Cardiac muscle cell (in vitro differentiated cells and primary cell): Measurements from ENCODE around the gene SPACDR. TPM values are rescaled to one million over a fixed set of nuclear protein-coding genes. Genes with fewer than 3 reads are reported as not detected.

Experiments used
- DNase-seq, 2 donors: peaks; one replicate each; pipeline versions ENCODE4 v3.0.0 to v3.0.0-alpha.2; 2010 to 2017; ENCODE audit warnings: low read depth in 1 of 2, low spot score in 1 of 2
- H3K27ac ChIP-seq: fragments of 200-600 bp; sonication (generic); 2 replicates; pipeline ENCODE4 v1.5.1; 2016
- H3K27me3 ChIP-seq: fragments of 200-600 bp; sonication (generic); 2 replicates; pipeline ENCODE4 v1.6.0; 2016; ENCODE audit warnings: control low read depth
- H3K36me3 ChIP-seq: fragments of 200-600 bp; sonication (generic); 2 replicates; pipeline ENCODE4 v1.5.1; 2016; ENCODE audit warnings: control low read depth
- H3K4me1 ChIP-seq: fragments of 200-600 bp; sonication (generic); 2 replicates; pipeline ENCODE4 v1.8.1; 2017; ENCODE audit warnings: low read depth, mild to moderate bottlenecking, mixed run types
- H3K4me3 ChIP-seq: fragments of 200-600 bp; sonication (generic); 2 replicates; pipeline ENCODE4 v1.5.1; 2016; ENCODE audit warnings: mild to moderate bottlenecking
- H3K9me3 ChIP-seq: fragments of 200-600 bp; sonication (generic); 2 replicates; pipeline ENCODE4 v1.5.1; 2017; ENCODE audit warnings: low read depth, mild to moderate bottlenecking, control low read depth
- CTCF ChIP-seq: IDR thresholded peaks from 2 replicates; pipeline ENCODE4 v1.5.1; 2012; ENCODE audit warnings: low read depth, mild to moderate bottlenecking, low read length
- polyA plus RNA-seq: library from polyadenylated mRNA; unstranded; fragments of >200 nt; fragmentation: Nextera tagmentation; extraction: Ambion mirVana; gene quantifications from 2 replicates; pipeline ENCODE4 v1.2.1, GENCODE V29; 2016
- total RNA-seq: library from RNA; depleted of rRNA; stranded (reverse); fragments of >200 nt; gene quantifications from 2 replicates; pipeline ENCODE4 v1.2.3, GENCODE V29; 2016

SPACDR gene
- total and polyA plus RNA-seq, 2 experiments from 2014 or later = 1.2 to 1.6 TPM

- DNase-seq = no peak
- H3K27ac ChIP-seq = no peak overlapping the region
- H3K9me3 ChIP-seq = no peaks in the 10 kb centered on the region
- no peaks in the 10 kb centered on the region for H3K36me3 ChIP-seq
- peaks cover 8% of the 10 kb centered on the region for H3K27me3 ChIP-seq
- H3K4me3 ChIP-seq = no peak overlapping the region
- no peak for TF ChIP-seq CTCF
- H3K4me1 ChIP-seq = no peaks in the 10 kb centered on the region
Observed at GRCh38 chr7:100411101-100411500, 53.0 kb downstream of the SPACDR start.

GRCh38 chr7:100407285-100408180, 56.5 kb downstream of the SPACDR start:
- Histone ChIP-seq H3K4me3 (no peak overlapping the region), H3K27me3 (peaks cover 8% of the 10 kb centered on the region), H3K36me3 (peaks cover 6% of the 10 kb centered on the region), H3K4me1 (no peaks in the 10 kb centered on the region), H3K27ac (no peak overlapping the region), H3K9me3 (no peaks in the 10 kb centered on the region)
- DNase-seq = peak; percentile 68 to 84
- TF ChIP-seq CTCF = peak; percentile 75

GRCh38 chr7:100406767-100407166, 57.3 kb downstream of the SPACDR start:
- Histone ChIP-seq H3K27ac (no peak overlapping the region), H3K36me3 (peaks cover 6% of the 10 kb centered on the region), H3K4me1 (no peaks in the 10 kb centered on the region), H3K9me3 (no peaks in the 10 kb centered on the region), H3K27me3 (peaks cover 8% of the 10 kb centered on the region), H3K4me3 (no peak overlapping the region)
- peak in 1 of 2 donors; percentile 69 for DNase-seq
- TF ChIP-seq CTCF = peak; percentile 20

Other genes with a start within 250 kb of the SPACDR start
- gene PVRIG, start 244.3 kb downstream of the SPACDR start, total RNA-seq = 0.15 TPM in 1 of 2 replicates, not detected in the other
- 0.67 and 2.3 TPM in 2 replicates for gene PVRIG, start 244.3 kb downstream of the SPACDR start, polyA plus RNA-seq
- gene SPDYE3, start 156.6 kb downstream of the SPACDR start, total RNA-seq = not detected in 2 replicates
- gene SPDYE3, start 156.6 kb downstream of the SPACDR start, polyA plus RNA-seq = 6.7 and 8.9 TPM in 2 replicates
- gene PILRB, start 106.1 kb downstream of the SPACDR start, total RNA-seq = 28.5 and 29.1 TPM in 2 replicates
- gene PILRB, start 106.1 kb downstream of the SPACDR start, polyA plus RNA-seq = 29.2 and 31.0 TPM in 2 replicates
- 2.9 and 3.1 TPM in 2 replicates for gene PILRA, start 90.8 kb downstream of the SPACDR start, total RNA-seq
- gene PILRA, start 90.8 kb downstream of the SPACDR start, polyA plus RNA-seq = 2.3 and 4.0 TPM in 2 replicates
- gene ZCWPW1, start 35.6 kb downstream of the SPACDR start, total RNA-seq = 7.9 and 8.1 TPM in 2 replicates
- 13.0 and 18.0 TPM in 2 replicates for gene ZCWPW1, start 35.6 kb downstream of the SPACDR start, polyA plus RNA-seq
- 28.5 and 41.7 TPM in 2 replicates for gene MEPCE, start 34.4 kb downstream of the SPACDR start, total RNA-seq
- gene MEPCE, start 34.4 kb downstream of the SPACDR start, polyA plus RNA-seq = 21.5 and 27.0 TPM in 2 replicates
- gene PPP1R35, start 27.8 kb downstream of the SPACDR start, total RNA-seq = 51.5 and 81.5 TPM in 2 replicates
- 78.7 and 108 TPM in 2 replicates for gene PPP1R35, start 27.8 kb downstream of the SPACDR start, polyA plus RNA-seq
- 103 and 133 TPM in 2 replicates for gene TSC22D4, start 15.0 kb upstream of the SPACDR start, total RNA-seq
- gene TSC22D4, start 15.0 kb upstream of the SPACDR start, polyA plus RNA-seq = 91.9 and 138 TPM in 2 replicates
- gene NYAP1, start 19.7 kb upstream of the SPACDR start, total RNA-seq = 9.0 and 13.0 TPM in 2 replicates
- 0.06 and 0.22 TPM in 2 replicates for gene NYAP1, start 19.7 kb upstream of the SPACDR start, polyA plus RNA-seq
- 18.3 and 21.7 TPM in 2 replicates for gene AGFG2, start 74.9 kb upstream of the SPACDR start, total RNA-seq
- 9.3 and 17.0 TPM in 2 replicates for gene AGFG2, start 74.9 kb upstream of the SPACDR start, polyA plus RNA-seq
- gene SAP25, start 109.6 kb upstream of the SPACDR start, total RNA-seq = 1.4 and 1.5 TPM in 2 replicates
- gene SAP25, start 109.6 kb upstream of the SPACDR start, polyA plus RNA-seq = 2.7 and 3.9 TPM in 2 replicates
- 78.8 and 108 TPM in 2 replicates for gene LRCH4, start 121.9 kb upstream of the SPACDR start, total RNA-seq
- gene LRCH4, start 121.9 kb upstream of the SPACDR start, polyA plus RNA-seq = 80.9 and 103 TPM in 2 replicates
- gene FBXO24, start 122.1 kb upstream of the SPACDR start, total RNA-seq = 0.78 and 1.9 TPM in 2 replicates
- 2.3 and 4.1 TPM in 2 replicates for gene FBXO24, start 122.1 kb upstream of the SPACDR start, polyA plus RNA-seq
- gene PCOLCE, start 138.1 kb upstream of the SPACDR start, total RNA-seq = 43.2 and 46.3 TPM in 2 replicates
- gene PCOLCE, start 138.1 kb upstream of the SPACDR start, polyA plus RNA-seq = 70.4 and 111 TPM in 2 replicates
- gene MOSPD3, start 148.3 kb upstream of the SPACDR start, total RNA-seq = 30.1 and 36.0 TPM in 2 replicates
- 67.8 and 83.3 TPM in 2 replicates for gene MOSPD3, start 148.3 kb upstream of the SPACDR start, polyA plus RNA-seq
- 0.89 and 2.5 TPM in 2 replicates for gene TFR2, start 177.3 kb upstream of the SPACDR start, total RNA-seq
- gene TFR2, start 177.3 kb upstream of the SPACDR start, polyA plus RNA-seq = 0.39 TPM in 1 of 2 replicates, not detected in the other
- not detected in 2 replicates for gene ACTL6B, start 192.2 kb upstream of the SPACDR start, total RNA-seq
- gene ACTL6B, start 192.2 kb upstream of the SPACDR start, polyA plus RNA-seq = not detected in 2 replicates
- 233 and 234 TPM in 2 replicates for gene GNB2, start 209.5 kb upstream of the SPACDR start, total RNA-seq
- gene GNB2, start 209.5 kb upstream of the SPACDR start, polyA plus RNA-seq = 241 and 286 TPM in 2 replicates
- gene GIGYF1, start 230.0 kb upstream of the SPACDR start, total RNA-seq = 31.9 and 53.2 TPM in 2 replicates
- 14.0 and 20.1 TPM in 2 replicates for gene GIGYF1, start 230.0 kb upstream of the SPACDR start, polyA plus RNA-seq
- gene POP7, start 241.9 kb upstream of the SPACDR start, total RNA-seq = 30.6 and 45.7 TPM in 2 replicates
- gene POP7, start 241.9 kb upstream of the SPACDR start, polyA plus RNA-seq = 40.2 and 68.3 TPM in 2 replicates